ENCODE results near the gene LRRC4C. TPM values are rescaled to one million over a fixed set of nuclear protein-coding genes. Genes with fewer than 3 reads are reported as not detected.
A peak's percentile ranks its signal among the peaks of the same experiment; 100 is the strongest.

Gene LRRC4C
- total RNA-seq, 1 experiment from 2014 or later, result not detected

DNA sequence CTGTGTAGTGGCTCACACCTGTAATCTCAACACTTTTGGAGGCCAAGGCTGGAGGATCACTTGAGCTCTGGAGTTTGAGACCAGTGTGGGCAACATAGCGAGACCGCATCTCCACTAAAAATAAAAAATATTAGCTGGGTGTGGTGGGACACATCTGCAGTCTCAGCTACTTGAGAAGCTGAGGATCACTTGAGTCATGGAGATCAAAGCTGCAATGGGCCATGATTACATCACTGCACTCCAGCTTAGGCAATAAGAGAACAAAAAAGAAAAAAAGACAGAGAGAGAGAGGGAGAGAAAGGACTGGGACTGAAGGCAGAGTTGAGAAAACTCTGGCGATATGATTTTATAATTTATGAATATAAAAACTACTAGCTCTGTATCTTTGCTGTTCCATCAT is 473.1 kb downstream of the LRRC4C start:
- H3K4me3 Mint-ChIP-seq (ENCODE audit: unreplicated experiment), result no peak overlapping the region
- peaks cover 10% of the 10 kb centered on the region for H3K9me3 Mint-ChIP-seq (ENCODE audit: unreplicated experiment)
- H3K4me1 Mint-ChIP-seq (ENCODE audit: insufficient read depth, unreplicated experiment), result no peaks in the 10 kb centered on the region
- no peaks in the 10 kb centered on the region for H3K27me3 Mint-ChIP-seq (ENCODE audit: insufficient read depth, unreplicated experiment)
- peak; percentile 44 for DNase-seq (ENCODE audit: unreplicated experiment)
- intact Hi-C loops (cut with micrococcal nuclease), result no loop called here
- no TSS peak for BruUV-seq (replicated peaks)
- POLR2A ChIA-PET, result no interaction called here
- H3K27ac Mint-ChIP-seq (ENCODE audit: low read depth, unreplicated experiment), result no peak overlapping the region
- TF ChIP-seq, protein P1, sequence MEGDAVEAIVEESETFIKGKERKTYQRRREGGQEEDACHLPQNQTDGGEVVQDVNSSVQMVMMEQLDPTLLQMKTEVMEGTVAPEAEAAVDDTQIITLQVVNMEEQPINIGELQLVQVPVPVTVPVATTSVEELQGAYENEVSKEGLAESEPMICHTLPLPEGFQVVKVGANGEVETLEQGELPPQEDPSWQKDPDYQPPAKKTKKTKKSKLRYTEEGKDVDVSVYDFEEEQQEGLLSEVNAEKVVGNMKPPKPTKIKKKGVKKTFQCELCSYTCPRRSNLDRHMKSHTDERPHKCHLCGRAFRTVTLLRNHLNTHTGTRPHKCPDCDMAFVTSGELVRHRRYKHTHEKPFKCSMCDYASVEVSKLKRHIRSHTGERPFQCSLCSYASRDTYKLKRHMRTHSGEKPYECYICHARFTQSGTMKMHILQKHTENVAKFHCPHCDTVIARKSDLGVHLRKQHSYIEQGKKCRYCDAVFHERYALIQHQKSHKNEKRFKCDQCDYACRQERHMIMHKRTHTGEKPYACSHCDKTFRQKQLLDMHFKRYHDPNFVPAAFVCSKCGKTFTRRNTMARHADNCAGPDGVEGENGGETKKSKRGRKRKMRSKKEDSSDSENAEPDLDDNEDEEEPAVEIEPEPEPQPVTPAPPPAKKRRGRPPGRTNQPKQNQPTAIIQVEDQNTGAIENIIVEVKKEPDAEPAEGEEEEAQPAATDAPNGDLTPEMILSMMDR (IDR thresholded peaks at IDR 0.05; ENCODE audit: unreplicated experiment), result no peak
- no peaks in the 10 kb centered on the region for H3K36me3 Mint-ChIP-seq (ENCODE audit: insufficient read depth, unreplicated experiment)
- CTCF ChIA-PET, result no interaction called here

DNA sequence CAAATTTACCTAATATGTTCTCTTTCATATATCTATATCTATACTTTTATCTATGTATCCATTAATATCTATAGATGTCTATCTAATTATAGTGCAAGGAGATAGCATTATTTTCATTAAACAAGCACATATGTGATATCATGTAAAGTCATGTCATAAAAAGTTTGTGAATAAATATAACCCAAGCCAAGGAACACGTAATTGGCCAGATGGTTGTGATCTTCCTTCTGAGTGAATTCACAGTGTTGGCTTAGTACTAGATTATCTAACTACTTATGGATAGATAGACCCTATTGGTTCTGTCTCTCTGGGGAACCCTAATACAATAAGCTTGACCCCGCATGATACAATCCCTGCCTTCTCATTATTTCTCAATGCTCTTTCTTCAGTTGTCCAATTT is 484.4 kb downstream of the LRRC4C start:
- intact Hi-C loops (cut with micrococcal nuclease), result no loop called here
- no peak for DNase-seq (ENCODE audit: unreplicated experiment)
- peaks cover 6% of the 10 kb centered on the region for H3K4me1 Mint-ChIP-seq (ENCODE audit: insufficient read depth, unreplicated experiment)
- H3K27ac Mint-ChIP-seq (ENCODE audit: low read depth, unreplicated experiment), result no peak overlapping the region
- ChIA-PET POLR2A (interaction anchor here (1.7 kb wide), 1 partner anchor 17 kb away, joined by 7 read pairs; no protein-coding TSS in a partner anchor), CTCF (interaction anchor here (0.7 kb wide), 1 partner anchor 249 kb away, joined by 3 read pairs; no protein-coding TSS in a partner anchor)
- no peak overlapping the region for H3K4me3 Mint-ChIP-seq (ENCODE audit: unreplicated experiment)
- H3K36me3 Mint-ChIP-seq (ENCODE audit: insufficient read depth, unreplicated experiment), result no peaks in the 10 kb centered on the region
- TF ChIP-seq, protein P1 (IDR thresholded peaks at IDR 0.05; ENCODE audit: unreplicated experiment), result no peak
- peaks cover 9% of the 10 kb centered on the region for H3K9me3 Mint-ChIP-seq (ENCODE audit: unreplicated experiment)
- no peaks in the 10 kb centered on the region for H3K27me3 Mint-ChIP-seq (ENCODE audit: insufficient read depth, unreplicated experiment)
- no TSS peak for BruUV-seq (replicated peaks)

DNA sequence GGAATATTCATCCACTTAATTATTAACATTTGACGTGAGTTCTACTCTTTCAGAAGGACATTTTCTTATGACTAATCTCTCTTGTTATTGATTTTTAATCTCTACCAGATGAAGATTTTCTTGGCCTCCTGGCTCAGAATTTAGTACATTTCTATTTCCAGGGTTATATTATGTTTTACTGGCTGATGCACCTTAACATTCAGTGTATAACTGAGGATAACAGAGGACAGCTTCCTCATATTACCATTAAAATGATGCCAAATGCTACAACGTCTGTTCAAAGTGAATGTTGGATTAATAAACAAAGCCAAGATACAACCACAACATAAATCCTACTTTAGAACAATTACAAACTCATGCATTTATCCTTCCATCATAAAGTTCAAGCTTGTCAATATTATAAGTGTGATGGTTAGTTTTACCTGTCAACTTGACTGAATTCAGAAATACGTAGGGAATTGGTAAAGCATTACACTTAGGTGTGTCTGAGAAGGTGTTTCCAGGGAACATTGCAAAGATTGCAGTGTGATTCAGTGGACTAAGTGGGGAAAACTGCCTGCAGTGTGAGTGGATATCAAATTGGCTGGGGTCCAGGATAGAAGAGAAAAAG is 485.2 kb downstream of the LRRC4C start:
- DNase-seq (ENCODE audit: unreplicated experiment), result no peak
- CTCF ChIA-PET, result no interaction called here

DNA sequence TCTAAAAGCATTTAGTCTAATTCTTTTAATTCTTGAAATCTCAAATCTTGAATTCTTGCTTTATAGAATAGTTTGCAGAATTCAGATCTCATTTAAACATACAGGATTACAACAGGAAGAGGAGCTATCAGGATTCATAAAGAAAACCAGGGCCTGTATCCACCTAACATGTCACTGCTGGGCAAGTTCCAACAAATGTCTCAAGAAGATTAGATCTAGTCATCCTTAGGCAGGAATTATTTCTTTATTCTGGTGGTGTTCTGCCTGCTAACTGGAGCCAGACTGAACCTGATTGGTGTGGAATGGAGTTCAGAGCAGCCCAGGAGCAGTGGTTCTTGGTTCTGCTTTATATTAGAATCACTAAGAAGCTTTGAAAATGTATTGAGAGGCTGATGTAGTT is 500.7 kb downstream of the LRRC4C start:
- no peaks in the 10 kb centered on the region for H3K27me3 Mint-ChIP-seq (ENCODE audit: insufficient read depth, unreplicated experiment)
- no peaks in the 10 kb centered on the region for H3K36me3 Mint-ChIP-seq (ENCODE audit: insufficient read depth, unreplicated experiment)
- H3K4me3 Mint-ChIP-seq (ENCODE audit: unreplicated experiment), result no peak overlapping the region
- ChIA-PET CTCF (interaction anchor here (1.1 kb wide), 1 partner anchor 242 kb away, joined by 3 read pairs; no protein-coding TSS in a partner anchor), POLR2A (interaction anchor here (1.6 to 1.7 kb wide), 2 partner anchors 9 to 16 kb away, joined by 5 to 7 read pairs; no protein-coding TSS in a partner anchor)
- H3K9me3 Mint-ChIP-seq (ENCODE audit: unreplicated experiment), result no peaks in the 10 kb centered on the region
- no TSS peak for BruUV-seq (replicated peaks)
- TF ChIP-seq, protein P1 (IDR thresholded peaks at IDR 0.05; ENCODE audit: unreplicated experiment), result no peak
- intact Hi-C loops (cut with micrococcal nuclease), result no loop called here
- no peak for DNase-seq (ENCODE audit: unreplicated experiment)
- no peak overlapping the region for H3K27ac Mint-ChIP-seq (ENCODE audit: low read depth, unreplicated experiment)
- H3K4me1 Mint-ChIP-seq (ENCODE audit: insufficient read depth, unreplicated experiment), result no peaks in the 10 kb centered on the region

More for the DNA sequence above, 485.2 kb downstream of the LRRC4C start:
- Mint-ChIP-seq H3K4me1 (ENCODE audit: insufficient read depth, unreplicated experiment) (peaks cover 6% of the 10 kb centered on the region), H3K9me3 (ENCODE audit: unreplicated experiment) (peaks cover 9% of the 10 kb centered on the region), H3K36me3 (ENCODE audit: insufficient read depth, unreplicated experiment) (no peaks in the 10 kb centered on the region), H3K27me3 (ENCODE audit: insufficient read depth, unreplicated experiment) (no peaks in the 10 kb centered on the region), H3K27ac (ENCODE audit: low read depth, unreplicated experiment) (no peak overlapping the region), H3K4me3 (ENCODE audit: unreplicated experiment) (no peak overlapping the region)
- POLR2A ChIA-PET, result interaction anchor here (1.7 kb wide), 1 partner anchor 16 kb away, joined by 7 read pairs; no protein-coding TSS in a partner anchor
- no TSS peak for BruUV-seq (replicated peaks)
- TF ChIP-seq, protein P1 (IDR thresholded peaks at IDR 0.05; ENCODE audit: unreplicated experiment), result no peak
- intact Hi-C loops (cut with micrococcal nuclease), result no loop called here

Measured in MCF 10A (cell line).